ENCODE results near the gene OTOG.

The OTOG gene

GRCh38 chr11:17547051-17547577, at the start of gene OTOG:
OTOG (plus strand) TSS chr11:17547259; CDS start chr11:17547373, 114 bp downstream.
- H3K4me1 ChIP-seq (ENCODE audit: insufficient read depth, low read length), result peaks cover 13% of the 10 kb centered on the region
- no peaks in the 10 kb centered on the region for H3K9me3 ChIP-seq (ENCODE audit: control insufficient read depth, insufficient read depth, low read length)
- H3K36me3 ChIP-seq (ENCODE audit: insufficient read depth, low read length), result no peaks in the 10 kb centered on the region
- H3K9ac ChIP-seq (ENCODE audit: low read depth, low read length), result peak within 1 kb of the TSS; percentile 59; the same call in 1 of the 2 replicates

- H3K9me3 ChIP-seq (ENCODE audit: control insufficient read depth, insufficient read depth, low read length), result no peaks in the 10 kb centered on the region
- H3K36me3 ChIP-seq (ENCODE audit: insufficient read depth, low read length), result no peaks in the 10 kb centered on the region
- no peak overlapping the region for H3K9ac ChIP-seq (ENCODE audit: low read depth, low read length)
- no peaks in the 10 kb centered on the region for H3K4me1 ChIP-seq (ENCODE audit: insufficient read depth, low read length)
Measured at GRCh38 chr11:17498058-17498457, 49.0 kb upstream of the OTOG start.

- Histone ChIP-seq H3K9ac (ENCODE audit: low read depth, low read length) (no peak overlapping the region), H3K9me3 (ENCODE audit: control insufficient read depth, insufficient read depth, low read length) (no peaks in the 10 kb centered on the region), H3K4me1 (ENCODE audit: insufficient read depth, low read length) (no peaks in the 10 kb centered on the region), H3K36me3 (ENCODE audit: insufficient read depth, low read length) (no peaks in the 10 kb centered on the region)
Measured at GRCh38 chr11:17498475-17498874, 48.6 kb upstream of the OTOG start.

- no peaks in the 10 kb centered on the region for H3K4me1 ChIP-seq (ENCODE audit: insufficient read depth, low read length)
- no peaks in the 10 kb centered on the region for H3K36me3 ChIP-seq (ENCODE audit: insufficient read depth, low read length)
- H3K9ac ChIP-seq (ENCODE audit: low read depth, low read length), result no peak overlapping the region
- no peaks in the 10 kb centered on the region for H3K9me3 ChIP-seq (ENCODE audit: control insufficient read depth, insufficient read depth, low read length)
Measured at GRCh38 chr11:17500673-17501072, 46.4 kb upstream of the OTOG start.

- Histone ChIP-seq H3K9me3 (ENCODE audit: control insufficient read depth, insufficient read depth, low read length) (no peaks in the 10 kb centered on the region), H3K36me3 (ENCODE audit: insufficient read depth, low read length) (no peaks in the 10 kb centered on the region), H3K4me1 (ENCODE audit: insufficient read depth, low read length) (no peaks in the 10 kb centered on the region), H3K9ac (ENCODE audit: low read depth, low read length) (no peak overlapping the region)
Measured at GRCh38 chr11:17502630-17503029, 44.4 kb upstream of the OTOG start.

GRCh38 chr11:17504330-17505107, 42.5 kb upstream of the OTOG start:
- no peak overlapping the region for H3K9ac ChIP-seq (ENCODE audit: low read depth, low read length)
- H3K9me3 ChIP-seq (ENCODE audit: control insufficient read depth, insufficient read depth, low read length), result no peaks in the 10 kb centered on the region
- no peaks in the 10 kb centered on the region for H3K36me3 ChIP-seq (ENCODE audit: insufficient read depth, low read length)
- H3K4me1 ChIP-seq (ENCODE audit: insufficient read depth, low read length), result 0 out of 2 replicates have a peak, but pooled peaks cover 3% of the 10 kb centered on the region

- Histone ChIP-seq H3K9ac (ENCODE audit: low read depth, low read length) (no peak overlapping the region), H3K9me3 (ENCODE audit: control insufficient read depth, insufficient read depth, low read length) (no peaks in the 10 kb centered on the region), H3K36me3 (ENCODE audit: insufficient read depth, low read length) (no peaks in the 10 kb centered on the region), H3K4me1 (ENCODE audit: insufficient read depth, low read length) (peaks cover 4% of the 10 kb centered on the region; the same call in 1 of the 2 replicates)
Measured at GRCh38 chr11:17505146-17505545, 41.9 kb upstream of the OTOG start.

- H3K4me1 ChIP-seq (ENCODE audit: insufficient read depth, low read length), result peaks cover 10% of the 10 kb centered on the region
- H3K9me3 ChIP-seq (ENCODE audit: control insufficient read depth, insufficient read depth, low read length), result no peaks in the 10 kb centered on the region
- H3K9ac ChIP-seq (ENCODE audit: low read depth, low read length), result no peak overlapping the region
- no peaks in the 10 kb centered on the region for H3K36me3 ChIP-seq (ENCODE audit: insufficient read depth, low read length)
Measured at GRCh38 chr11:17506314-17506713, 40.7 kb upstream of the OTOG start.

GRCh38 chr11:17506942-17507341, 40.1 kb upstream of the OTOG start:
- Histone ChIP-seq H3K9ac (ENCODE audit: low read depth, low read length) (no peak overlapping the region), H3K36me3 (ENCODE audit: insufficient read depth, low read length) (no peaks in the 10 kb centered on the region)

GRCh38 chr11:17507773-17508172, 39.3 kb upstream of the OTOG start:
- Histone ChIP-seq H3K4me1 (ENCODE audit: insufficient read depth, low read length) (peaks cover 10% of the 10 kb centered on the region), H3K36me3 (ENCODE audit: insufficient read depth, low read length) (no peaks in the 10 kb centered on the region), H3K9me3 (ENCODE audit: control insufficient read depth, insufficient read depth, low read length) (no peaks in the 10 kb centered on the region), H3K9ac (ENCODE audit: low read depth, low read length) (no peak overlapping the region)

More at GRCh38 chr11:17506942-17507341, 40.1 kb upstream of the OTOG start:
- peaks cover 10% of the 10 kb centered on the region for H3K4me1 ChIP-seq (ENCODE audit: insufficient read depth, low read length)
- no peaks in the 10 kb centered on the region for H3K9me3 ChIP-seq (ENCODE audit: control insufficient read depth, insufficient read depth, low read length)

- Histone ChIP-seq H3K9ac (ENCODE audit: low read depth, low read length) (no peak overlapping the region), H3K4me1 (ENCODE audit: insufficient read depth, low read length) (peaks cover 10% of the 10 kb centered on the region), H3K9me3 (ENCODE audit: control insufficient read depth, insufficient read depth, low read length) (no peaks in the 10 kb centered on the region), H3K36me3 (ENCODE audit: insufficient read depth, low read length) (no peaks in the 10 kb centered on the region)
Measured at GRCh38 chr11:17508306-17508705, 38.8 kb upstream of the OTOG start.

GRCh38 chr11:17508791-17509190, 38.3 kb upstream of the OTOG start:
- Histone ChIP-seq H3K36me3 (ENCODE audit: insufficient read depth, low read length) (no peaks in the 10 kb centered on the region), H3K9ac (ENCODE audit: low read depth, low read length) (no peak overlapping the region), H3K9me3 (ENCODE audit: control insufficient read depth, insufficient read depth, low read length) (no peaks in the 10 kb centered on the region), H3K4me1 (ENCODE audit: insufficient read depth, low read length) (peaks cover 10% of the 10 kb centered on the region)

- peaks cover 10% of the 10 kb centered on the region for H3K4me1 ChIP-seq (ENCODE audit: insufficient read depth, low read length)
- no peaks in the 10 kb centered on the region for H3K36me3 ChIP-seq (ENCODE audit: insufficient read depth, low read length)
- no peaks in the 10 kb centered on the region for H3K9me3 ChIP-seq (ENCODE audit: control insufficient read depth, insufficient read depth, low read length)
- no peak overlapping the region for H3K9ac ChIP-seq (ENCODE audit: low read depth, low read length)
Measured at GRCh38 chr11:17510507-17511206, 36.4 kb upstream of the OTOG start.

GRCh38 chr11:17511571-17511970, 35.5 kb upstream of the OTOG start:
- H3K4me1 ChIP-seq (ENCODE audit: insufficient read depth, low read length), result peaks cover 10% of the 10 kb centered on the region

GRCh38 chr11:17512101-17512500, 35.0 kb upstream of the OTOG start:
- Histone ChIP-seq H3K9ac (ENCODE audit: low read depth, low read length) (no peak overlapping the region), H3K36me3 (ENCODE audit: insufficient read depth, low read length) (no peaks in the 10 kb centered on the region), H3K4me1 (ENCODE audit: insufficient read depth, low read length) (peaks cover 10% of the 10 kb centered on the region), H3K9me3 (ENCODE audit: control insufficient read depth, insufficient read depth, low read length) (no peaks in the 10 kb centered on the region)

More at GRCh38 chr11:17511571-17511970, 35.5 kb upstream of the OTOG start:
- H3K9ac ChIP-seq (ENCODE audit: low read depth, low read length), result no peak overlapping the region
- H3K36me3 ChIP-seq (ENCODE audit: insufficient read depth, low read length), result no peaks in the 10 kb centered on the region
- no peaks in the 10 kb centered on the region for H3K9me3 ChIP-seq (ENCODE audit: control insufficient read depth, insufficient read depth, low read length)
